Measurements from ENCODE around the gene TRAF7.

TRAF7 gene

DNA sequence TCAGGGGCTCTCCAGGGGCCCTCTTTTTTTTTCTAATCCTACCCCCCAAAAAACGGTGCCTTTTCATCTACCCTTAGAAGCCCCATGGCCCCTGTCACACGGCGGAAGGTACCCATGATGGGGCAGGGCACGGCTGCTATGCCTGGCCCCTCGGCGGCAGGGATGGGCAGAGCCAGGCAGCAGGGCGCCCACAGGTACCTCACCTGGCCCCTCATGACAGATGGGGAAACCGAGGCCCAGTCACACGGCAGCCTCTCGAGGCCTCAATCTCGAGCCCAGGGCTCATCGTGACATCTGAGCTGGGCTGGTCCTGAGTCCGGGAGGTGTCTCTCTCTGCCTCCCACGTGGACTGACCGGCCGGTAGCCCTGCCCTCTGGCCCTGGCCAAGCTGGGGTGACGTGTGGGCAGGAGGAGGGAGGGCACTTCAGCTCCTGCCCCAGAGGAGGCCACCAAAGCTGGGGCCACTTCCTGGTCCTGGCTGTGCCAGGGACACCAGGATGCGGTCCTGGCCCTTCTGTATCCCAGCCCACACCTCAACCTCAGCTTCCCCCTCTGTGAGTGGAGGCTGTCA, 11.6 kb downstream of the TRAF7 start:
- no peak for DNase-seq

DNA sequence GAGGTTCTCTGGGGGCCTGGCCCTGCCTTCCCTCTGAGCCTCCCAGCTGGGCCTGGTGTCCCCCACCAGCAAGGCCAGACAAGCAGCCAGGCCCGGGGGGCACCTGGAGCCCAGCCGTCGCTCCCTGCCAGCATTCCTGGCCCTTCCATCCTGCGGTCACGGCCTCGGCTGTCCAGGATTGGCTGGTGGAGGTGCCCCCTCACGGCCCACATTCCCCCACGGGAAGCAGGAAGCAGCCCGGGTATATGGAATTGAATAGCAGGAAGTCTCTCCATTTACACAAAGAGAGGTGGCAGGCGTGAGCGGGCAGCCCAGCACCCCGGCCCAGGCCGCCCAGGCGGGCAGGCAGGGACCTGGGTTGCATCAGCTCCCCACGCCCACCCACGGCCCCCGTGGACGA, 14.5 kb downstream of the TRAF7 start:
- DNase-seq, result no peak

DNA sequence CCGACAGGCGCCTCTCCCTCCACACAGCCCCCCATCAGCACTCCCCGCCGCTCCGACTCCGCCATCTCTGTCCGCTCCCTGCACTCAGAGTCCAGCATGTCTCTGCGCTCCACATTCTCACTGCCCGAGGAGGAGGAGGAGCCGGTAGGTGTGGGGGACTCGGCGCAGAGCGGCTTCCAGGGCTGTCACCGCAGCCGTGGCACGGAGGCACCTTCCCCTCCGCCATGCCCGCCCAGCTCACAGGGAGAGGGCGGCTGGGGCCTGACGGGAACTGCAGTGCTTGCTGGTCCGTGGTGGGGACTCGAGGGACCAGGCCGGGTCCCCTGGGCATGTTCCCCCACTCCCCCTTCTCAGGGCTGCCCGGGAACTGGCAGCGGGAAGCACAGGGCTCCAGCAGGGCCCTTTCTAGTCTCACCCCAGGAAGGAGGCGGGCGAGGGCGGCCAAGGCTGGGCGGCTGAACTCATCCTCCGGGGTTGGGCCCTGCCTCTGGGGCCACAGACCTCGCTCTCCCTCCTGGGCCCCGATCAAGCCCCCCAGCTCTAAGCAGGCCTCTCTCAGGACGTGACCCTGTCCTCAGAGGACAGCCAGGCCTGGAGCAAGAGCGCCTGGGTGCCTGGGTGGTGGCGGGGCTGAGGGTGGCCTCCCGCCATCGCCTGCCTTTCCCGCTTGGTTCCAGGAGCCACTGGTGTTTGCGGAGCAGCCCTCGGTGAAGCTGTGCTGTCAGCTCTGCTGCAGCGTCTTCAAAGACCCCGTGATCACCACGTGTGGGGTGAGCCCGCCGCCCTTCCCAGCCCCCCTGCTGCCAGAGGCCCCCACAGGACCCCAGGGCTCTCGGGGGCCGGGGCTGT, 15.2 kb downstream of the TRAF7 start:
- no peak for DNase-seq

DNA sequence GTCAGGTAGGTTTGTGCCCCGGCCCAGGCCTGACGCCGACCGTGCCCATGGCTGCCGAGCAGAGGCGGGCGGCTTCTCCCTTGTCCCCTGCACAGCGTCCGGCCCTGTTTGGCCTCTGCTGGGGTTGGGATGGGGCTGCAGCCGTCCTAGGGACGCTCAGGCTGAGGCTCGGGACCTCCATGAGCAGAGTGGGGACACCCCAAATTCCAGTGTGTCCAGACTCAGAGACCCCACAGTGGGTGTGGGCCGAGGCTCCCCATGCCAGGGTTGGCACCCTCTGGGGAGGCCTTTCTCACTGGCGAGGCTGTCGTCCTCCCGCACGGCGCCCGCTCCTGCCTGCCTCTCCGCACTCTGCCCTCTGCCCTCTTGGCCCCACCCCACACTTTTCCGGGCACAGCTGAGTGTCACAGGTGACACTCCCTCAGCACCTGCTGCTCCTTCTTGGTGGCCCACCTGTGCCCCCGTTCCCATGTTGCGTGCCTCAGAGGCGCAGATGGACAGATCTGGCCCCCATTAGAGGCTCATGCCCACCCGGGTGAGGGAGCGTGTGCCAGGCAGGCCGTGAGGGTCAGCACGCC, 16.1 kb downstream of the TRAF7 start:
- DNase-seq, result no peak

DNA sequence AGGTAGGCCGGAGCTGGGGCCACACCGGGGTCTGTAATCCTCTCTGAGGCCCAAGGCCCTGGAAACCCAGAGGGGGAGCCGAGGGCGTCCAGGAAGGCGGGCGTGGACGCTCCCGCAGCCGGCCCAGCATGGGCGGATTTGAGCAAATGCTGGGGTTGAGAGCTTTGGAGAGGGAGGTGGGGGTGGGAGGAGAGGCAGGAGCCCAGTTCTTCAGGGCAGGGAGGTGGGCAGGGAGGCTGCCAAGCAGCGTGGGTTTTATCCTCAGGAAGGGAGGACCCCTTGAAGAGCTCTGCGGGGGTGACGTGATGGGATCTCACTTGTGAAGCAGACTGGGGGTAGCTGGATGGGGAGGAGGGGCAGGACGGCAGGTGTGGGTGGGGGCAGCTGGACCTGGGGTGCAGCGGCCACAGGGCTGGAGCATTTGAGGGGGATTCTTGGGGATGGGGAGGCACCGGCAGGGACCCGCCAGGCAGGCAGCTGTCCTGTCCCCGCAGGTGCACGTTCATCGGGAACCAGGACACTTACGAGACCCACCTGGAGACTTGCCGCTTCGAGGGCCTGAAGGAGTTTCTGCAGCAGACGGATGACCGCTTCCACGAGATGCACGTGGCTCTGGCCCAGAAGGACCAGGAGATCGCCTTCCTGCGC, 17.2 kb downstream of the TRAF7 start:
- no peak for DNase-seq

DNA sequence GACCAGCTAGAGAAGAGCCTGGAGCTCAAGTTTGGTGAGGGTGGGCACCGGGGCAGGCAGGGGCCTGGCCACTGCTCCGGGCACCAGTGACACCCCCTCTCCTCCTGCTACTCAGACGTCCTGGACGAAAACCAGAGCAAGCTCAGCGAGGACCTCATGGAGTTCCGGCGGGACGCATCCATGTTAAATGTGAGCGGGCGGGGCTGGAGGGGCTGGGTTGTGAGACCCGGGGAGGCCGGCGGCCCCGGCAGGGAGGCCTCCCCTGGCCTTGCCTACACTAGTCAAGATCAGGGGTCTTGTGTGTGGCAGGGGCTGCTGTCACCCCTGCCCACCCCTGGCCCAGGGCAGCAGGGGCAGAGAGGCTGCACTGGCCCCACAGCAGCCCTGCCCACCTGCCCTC, 17.8 kb downstream of the TRAF7 start:
- no peak for DNase-seq

DNA sequence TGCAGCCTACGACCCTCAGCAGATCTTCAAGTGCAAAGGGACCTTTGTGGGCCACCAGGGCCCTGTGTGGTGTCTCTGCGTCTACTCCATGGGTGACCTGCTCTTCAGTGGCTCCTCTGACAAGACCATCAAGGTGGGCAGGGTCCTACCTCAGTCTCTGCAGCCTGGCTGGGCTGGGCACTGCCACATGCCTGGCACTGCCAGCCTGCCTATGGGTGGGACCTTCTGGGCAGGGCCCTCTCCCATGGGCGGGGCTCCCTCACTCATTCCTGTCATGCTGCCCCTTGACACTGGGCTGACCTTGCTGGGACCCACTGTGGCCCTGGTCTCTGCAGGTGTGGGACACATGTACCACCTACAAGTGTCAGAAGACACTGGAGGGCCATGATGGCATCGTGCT, 18.3 kb downstream of the TRAF7 start:
- no peak for DNase-seq

DNA sequence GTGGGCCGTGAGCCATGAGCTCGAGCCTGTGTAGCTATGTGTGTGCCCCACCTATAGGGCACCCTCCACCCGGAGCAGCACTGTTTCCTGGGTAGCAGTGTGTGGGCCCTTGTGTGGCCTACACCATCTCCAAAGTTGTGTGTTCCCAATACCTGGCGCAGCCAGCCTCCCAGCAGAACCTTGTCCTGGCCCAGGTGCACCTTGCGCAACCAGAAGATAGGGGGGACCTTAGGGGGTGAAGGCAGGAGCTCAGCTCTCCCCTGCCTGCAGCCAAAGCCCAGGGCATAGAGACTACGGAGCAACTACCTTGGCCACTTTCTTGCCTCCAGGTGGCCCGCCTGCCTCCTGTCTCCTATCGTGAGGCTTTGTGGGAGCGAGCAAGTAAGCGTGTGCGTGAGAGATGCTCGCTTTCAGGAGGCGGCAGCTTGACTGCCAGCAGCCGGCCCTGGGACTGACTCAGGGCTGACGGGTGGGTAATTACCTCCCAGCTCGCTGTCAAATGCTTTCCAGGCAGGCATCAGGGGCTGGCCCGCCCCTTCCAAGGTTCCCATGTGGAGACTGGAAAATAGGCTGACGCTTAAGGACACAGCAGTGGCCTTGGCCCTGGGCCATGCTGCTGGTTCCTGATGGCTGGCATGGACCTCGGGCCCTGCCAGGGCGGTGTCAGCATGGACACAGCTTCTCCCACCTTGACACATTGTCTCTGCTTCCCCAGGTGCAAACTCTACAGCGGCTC, 19.0 kb downstream of the TRAF7 start:
- DNase-seq, result no peak

DNA sequence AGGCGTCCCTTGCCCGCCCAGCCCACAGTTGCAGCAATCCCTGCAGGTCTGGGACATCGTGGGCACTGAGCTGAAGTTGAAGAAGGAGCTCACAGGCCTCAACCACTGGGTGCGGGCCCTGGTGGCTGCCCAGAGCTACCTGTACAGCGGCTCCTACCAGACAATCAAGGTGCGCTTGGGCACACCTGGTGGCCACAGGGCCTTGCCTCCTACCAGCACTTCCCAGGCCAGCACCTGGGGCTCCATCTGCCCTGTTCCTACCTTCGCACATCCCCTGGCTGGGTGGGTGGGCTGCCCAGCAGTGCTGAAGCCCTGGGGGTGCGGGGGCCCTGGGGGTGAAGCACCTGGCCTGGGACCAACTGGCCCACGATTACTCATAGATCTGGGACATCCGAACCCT, 19.9 kb downstream of the TRAF7 start:
- DNase-seq, result no peak

DNA sequence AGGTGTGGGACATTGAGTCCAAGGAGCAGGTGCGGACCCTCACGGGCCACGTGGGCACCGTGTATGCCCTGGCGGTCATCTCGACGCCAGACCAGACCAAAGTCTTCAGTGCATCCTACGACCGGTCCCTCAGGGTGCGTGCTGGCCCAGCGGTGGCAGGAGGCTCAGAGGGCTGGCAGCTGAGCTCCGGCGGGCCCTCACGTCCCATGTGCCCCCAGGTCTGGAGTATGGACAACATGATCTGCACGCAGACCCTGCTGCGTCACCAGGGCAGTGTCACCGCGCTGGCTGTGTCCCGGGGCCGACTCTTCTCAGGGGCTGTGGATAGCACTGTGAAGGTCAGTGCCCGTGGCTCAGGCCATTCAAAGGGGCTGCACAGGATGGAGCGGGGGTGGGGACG, 20.5 kb downstream of the TRAF7 start:
- DNase-seq, result no peak

DNA sequence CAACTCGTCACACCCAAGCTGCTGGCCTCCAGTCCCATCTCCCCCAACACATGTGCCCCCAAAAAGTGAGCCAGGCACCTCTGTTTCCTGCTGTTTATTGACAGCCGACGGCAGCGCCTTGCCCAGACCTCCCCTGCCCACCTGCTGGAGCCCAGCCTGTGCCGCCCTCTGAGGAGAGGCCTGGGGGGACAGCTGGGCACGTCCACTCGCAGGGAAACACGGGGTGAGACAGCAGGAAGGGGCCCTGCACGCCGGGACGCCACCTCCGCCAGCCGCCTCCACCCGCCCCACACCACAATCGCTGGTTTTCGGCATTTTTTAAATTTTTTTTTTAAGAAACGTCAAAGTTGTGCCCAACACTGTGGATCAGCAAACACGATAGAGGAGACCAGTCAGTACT, 21.5 kb downstream of the TRAF7 start:
- no peak for DNase-seq

DNA sequence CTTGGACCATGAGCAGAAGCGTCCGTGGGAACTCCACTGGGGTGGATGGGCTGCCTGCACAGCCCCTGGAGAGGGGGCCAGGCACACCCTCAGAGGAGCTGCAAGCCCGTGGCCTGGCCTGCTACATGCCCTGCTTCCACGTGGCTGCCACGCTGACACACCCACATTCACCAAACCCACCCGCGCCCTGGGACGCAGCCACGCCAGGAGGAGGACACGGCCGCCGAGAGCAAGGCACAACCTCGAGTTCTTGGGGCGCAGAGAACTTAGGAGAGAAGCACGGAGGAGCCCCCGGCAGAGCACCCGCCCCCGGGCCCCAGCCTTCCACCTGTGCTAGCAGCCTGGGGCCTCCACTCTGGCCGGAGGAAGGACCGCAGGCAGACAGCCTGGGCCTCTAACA, 22.0 kb downstream of the TRAF7 start:
- DNase-seq, result no peak

DNA sequence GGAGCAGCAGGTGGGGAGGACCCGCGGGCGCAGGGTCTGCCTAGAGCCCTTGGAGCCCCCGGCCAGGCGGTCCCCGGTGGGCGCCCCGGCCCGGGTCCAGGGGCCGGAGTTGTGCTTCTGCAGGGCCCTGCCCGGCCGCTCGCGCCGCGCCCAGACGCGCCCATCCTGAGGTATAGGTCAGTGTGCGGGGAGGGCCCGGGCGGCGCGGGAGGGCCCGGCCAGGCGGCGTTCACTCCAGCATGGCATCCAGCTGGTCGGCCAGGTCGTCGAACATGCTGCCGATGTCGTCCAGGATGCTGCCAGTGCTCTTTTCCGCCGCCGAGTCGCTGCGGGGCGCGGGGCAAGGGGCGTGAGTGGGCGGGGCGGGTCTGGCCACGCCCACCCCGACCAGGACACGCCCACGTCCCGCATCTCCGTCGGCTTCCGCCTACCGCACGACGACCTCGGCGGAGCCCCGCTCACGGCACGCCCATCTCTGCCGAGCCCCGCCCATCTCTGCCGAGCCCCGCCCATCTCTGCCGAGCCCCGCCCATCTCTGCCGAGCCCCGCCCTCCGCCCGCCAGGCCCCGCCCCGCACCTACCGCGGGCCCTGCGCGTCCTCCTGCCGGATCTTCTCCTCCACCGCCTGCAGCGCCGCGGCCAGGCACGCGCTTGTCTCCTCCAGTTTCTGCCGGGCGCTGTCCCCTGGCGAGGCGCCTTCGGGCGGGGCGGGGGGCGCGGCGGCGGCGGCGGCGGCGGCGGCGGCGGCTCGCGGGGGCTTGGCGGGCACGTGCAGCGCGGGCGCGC, 22.9 kb downstream of the TRAF7 start:
- peak; percentile 68 for DNase-seq

DNA sequence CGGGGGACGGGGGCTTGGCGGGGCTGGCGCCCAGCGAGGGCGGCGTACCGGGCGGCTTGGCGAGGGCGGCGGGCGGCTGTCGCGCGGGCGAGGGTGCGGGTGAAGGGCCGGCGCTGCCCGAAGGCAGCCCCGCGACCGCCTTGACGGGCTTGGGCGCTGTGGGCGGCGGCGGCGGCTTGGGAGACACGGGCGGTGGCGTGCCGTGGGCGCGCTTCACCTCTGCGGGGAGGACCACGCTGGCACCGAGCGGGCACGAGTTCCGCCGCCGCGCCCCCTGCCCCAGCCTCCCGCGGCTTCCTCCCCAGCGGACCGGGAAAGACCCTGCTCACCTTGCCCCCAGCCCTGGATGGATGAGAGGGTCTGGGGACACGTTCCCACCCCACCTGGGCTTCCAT, 23.5 kb downstream of the TRAF7 start:
- no peak for DNase-seq

DNA sequence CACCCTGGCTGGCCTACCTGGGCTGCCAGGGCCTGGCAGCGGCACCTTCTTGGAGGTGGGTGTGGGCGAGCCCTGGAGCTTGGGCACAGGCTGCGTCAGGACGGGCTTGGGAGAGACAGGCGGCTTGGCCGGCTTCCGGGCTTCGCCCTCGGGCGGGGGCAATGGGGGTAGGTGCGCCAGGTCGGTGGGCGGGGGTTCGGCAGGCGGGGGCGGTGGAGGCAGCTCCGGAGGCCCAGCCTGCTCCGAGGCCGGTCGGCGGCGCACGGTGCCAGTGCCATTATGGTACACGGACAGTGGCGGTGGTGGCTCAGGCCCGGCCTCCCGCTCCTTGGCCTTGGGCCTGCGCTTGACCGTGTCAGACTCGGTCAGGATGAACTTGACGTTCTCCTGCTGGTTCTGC, 24.0 kb downstream of the TRAF7 start:
- DNase-seq, result no peak

DNA sequence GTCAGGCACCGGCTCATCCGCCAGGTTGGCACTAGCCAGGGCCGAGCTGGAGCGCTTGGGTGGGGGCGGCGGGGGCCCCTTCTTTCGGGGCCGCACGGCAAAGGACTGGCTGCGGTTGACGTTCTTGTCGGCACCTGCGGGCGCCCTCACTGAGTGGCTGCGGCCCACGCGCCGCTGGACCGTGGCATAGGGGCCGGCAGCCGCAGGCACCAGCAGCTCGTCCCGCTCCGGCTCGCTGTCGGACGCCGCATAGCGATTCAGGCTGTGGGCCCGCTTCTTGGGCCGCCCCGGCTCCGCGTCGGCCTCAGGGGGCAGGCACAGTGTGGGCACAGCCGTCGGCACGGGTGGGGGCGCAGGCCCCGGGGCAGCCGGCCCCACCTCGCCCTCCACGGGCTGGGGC, 24.9 kb downstream of the TRAF7 start:
- DNase-seq, result no peak

DNA sequence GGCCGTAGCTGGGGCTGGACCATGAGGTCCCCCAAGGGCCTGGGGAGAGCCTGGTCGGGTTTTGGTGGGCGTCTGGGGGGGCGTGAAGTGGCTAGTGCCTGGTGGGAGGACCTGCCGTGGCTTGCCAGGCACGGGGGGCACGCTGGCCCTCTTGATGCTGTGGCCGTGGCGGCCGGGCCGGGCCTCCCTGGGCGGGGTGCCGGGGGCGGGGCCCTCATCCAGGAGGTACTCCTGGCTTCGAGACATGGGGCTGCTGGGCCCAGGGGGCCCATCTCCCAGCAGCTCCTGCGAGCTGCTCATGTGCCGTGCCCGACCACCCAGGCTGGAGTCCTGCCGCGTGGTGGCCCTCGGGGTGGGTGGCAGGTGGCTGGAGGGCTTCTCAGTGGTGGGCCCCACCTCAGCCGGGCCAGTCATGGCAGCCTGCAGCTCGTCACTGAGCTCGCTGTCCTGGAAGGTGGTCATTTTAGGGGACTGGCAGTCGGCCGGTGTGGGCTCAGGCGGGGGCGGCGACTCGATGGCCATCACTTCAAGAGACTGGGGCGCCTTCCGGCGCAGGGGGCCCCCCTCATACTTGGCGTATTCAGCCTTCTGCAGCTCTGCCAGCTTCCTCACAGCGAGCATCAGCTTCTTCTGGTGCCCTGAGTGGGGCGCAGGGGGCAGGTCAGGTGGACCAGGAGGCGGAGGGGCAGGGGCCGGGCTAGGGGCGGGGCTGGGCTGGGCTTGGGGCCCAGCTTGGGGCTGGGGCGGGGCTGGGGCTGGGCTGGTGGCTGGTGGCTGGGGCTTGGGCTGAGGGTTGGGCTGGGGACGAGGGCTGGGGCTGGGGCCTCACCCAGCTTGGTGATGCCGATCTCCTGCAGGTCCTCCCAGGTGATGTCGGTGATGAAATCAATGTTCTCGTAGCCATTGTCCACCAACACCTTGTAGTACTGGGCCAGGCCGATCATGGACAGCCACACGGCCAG, 25.7 kb downstream of the TRAF7 start:
- no peak for DNase-seq

DNA sequence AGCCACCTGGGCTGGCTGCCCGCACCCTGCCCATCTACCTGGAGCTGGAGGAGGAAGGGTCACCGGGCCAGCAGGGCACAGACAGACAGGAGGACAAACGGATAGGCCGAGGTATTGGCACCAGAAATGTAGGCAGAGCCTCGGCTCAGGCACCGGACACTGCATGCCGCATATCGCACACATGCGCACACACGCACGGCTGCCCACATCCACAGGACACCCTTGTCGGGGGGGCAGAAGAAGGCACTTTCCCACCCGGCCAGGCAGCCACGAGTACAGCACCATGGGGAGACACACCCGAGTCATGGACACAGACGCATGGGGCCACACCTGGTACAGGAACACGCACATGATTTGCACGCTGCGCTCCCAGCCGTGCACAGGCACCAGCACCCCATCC, 26.4 kb downstream of the TRAF7 start:
- no peak for DNase-seq

DNA sequence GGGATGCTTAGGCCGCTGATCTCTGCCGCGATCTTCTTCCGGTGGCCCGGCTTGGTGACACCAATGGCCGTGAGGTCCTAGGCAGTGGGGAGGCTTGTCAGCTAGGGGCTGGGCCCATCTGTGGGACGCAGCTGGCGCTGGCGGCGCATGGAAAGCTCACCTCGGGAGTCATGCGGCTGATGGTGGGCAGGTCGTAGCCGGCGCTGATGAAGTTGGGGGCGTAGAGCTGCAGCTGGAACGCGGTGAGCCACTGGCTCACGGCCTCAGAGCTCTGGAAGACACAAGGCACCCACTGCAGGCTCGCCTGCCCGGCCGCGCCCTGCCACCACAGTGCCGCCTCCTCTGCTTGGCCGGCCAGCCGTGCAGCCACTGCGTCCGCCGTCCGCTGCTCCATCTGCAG, 28.1 kb downstream of the TRAF7 start:
- DNase-seq, result no peak

DNA sequence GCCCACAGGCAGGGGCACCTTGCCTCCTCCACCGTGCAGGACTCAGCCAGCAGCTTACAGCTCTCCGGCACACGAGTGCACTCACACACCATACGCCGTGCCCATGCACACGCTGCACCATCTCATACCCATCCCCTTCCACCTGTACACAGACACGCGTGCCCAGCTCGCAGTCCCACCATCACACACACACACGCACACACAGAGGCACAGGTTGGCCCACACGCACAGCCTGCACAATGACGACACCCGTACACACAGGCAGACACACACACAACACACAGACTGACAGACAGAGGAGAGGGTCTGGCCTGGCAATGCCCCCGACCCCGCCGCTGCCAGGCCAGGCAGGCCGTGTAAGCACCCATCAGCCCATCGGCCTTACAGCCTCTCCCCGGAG, 28.8 kb downstream of the TRAF7 start:
- no peak for DNase-seq

DNA sequence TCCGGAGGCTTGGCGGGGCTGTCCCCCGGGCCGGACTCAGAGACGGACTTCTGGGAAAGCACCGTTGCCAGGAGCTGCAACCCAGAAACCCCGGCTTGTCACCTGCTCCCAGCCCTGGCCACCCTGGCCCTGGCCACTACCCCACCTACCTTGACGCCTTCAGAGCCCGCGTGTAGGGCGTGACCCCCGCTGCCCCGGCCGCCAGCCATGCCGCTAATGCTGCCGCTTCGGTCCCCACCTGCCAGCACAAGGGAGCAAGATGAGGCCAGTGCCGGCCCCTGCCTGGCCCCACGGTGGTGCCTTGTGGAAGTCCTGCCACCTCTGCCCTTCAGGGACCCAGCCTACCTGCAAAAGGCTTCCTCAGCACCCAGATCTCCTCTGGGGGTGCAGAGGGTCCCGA, 29.4 kb downstream of the TRAF7 start:
- no peak for DNase-seq
